ENCODE measurements around the gene CUX1.
A peak's percentile ranks its signal among the peaks of the same experiment; 100 is the strongest.

DNA sequence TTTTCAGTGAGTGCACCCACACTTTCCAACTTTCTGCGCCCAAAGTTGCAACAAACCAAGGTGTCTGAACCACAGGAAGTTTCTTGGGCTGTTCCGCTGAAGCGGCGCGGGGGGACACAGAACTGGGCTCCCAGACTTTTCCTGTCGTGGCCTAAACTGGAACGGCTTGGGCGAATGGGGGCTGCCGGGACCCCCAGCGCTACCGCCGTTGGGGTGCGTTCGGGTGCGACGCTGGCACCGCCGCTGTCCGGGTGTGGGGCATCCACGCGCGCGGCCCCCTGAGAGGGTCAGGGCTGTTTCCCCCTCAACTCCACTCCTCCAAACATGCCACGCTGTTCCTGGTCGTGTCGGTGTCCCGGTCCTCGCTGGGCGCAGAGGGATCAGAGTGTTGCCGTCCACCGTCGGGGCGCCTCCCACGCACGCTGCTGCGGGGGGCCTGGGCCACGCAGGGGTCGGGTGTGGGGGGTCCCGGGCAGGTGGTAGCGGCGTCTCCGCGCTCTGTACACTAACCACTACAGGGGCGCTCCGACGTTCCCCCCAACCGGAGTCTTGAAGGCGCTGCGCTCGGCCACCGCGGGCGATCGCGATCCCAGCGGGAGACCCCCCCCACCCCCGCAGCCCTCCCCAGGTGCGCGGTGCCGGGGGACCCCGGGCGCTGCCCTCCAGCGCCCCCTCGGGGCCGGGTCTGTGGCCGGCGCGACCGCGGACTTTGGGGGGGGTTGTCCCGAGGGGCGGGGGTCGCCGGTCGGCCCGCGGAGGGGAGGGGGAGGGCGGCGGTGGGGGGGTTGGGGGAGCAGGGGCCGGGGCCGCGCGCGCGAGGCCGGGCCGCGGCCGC lies 2.2 kb upstream of the CUX1 start:
- TF ChIP-seq, protein P1, sequence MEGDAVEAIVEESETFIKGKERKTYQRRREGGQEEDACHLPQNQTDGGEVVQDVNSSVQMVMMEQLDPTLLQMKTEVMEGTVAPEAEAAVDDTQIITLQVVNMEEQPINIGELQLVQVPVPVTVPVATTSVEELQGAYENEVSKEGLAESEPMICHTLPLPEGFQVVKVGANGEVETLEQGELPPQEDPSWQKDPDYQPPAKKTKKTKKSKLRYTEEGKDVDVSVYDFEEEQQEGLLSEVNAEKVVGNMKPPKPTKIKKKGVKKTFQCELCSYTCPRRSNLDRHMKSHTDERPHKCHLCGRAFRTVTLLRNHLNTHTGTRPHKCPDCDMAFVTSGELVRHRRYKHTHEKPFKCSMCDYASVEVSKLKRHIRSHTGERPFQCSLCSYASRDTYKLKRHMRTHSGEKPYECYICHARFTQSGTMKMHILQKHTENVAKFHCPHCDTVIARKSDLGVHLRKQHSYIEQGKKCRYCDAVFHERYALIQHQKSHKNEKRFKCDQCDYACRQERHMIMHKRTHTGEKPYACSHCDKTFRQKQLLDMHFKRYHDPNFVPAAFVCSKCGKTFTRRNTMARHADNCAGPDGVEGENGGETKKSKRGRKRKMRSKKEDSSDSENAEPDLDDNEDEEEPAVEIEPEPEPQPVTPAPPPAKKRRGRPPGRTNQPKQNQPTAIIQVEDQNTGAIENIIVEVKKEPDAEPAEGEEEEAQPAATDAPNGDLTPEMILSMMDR (IDR thresholded peaks at IDR 0.05; ENCODE audit: low read depth, low read length, poor library complexity, severe bottlenecking): peak; percentile 57
- no peak for TF ChIP-seq EZH2phosphoT487 (IDR thresholded peaks at IDR 0.05; ENCODE audit: borderline replicate concordance, low read length)
